Upper lobe of left lung (tissue), 4 donors: ENCODE measurements around the gene FBN2.

Experiments used
- POLR2A ChIP-seq, 4 donors: fragments of 450-650 bp; IDR thresholded peaks; one replicate each; pipeline ENCODE4 v1.5.1; 2016 to 2017; ENCODE audit warnings: antibody characterized with exemption in 4 of 4, mild to moderate bottlenecking in 2 of 4
- POLR2AphosphoS5 ChIP-seq, 2 donors: sonication (generic); formaldehyde crosslinking; IDR thresholded peaks; one replicate each; pipeline ENCODE4 v1.5.1; 2017; ENCODE audit warnings: antibody characterized with exemption in 2 of 2
- TF ChIP-seq, protein P1 (sequence below), 6 experiments: fragments of 450-650 bp in 4 of 6; fragments of 200-600 bp in 2 of 6; sonication (generic) in 2 of 6; IDR thresholded peaks; one replicate each; pipeline ENCODE4 v1.5.1; 2016 to 2019; ENCODE audit warnings: antibody characterized with exemption in 6 of 6

DNA sequence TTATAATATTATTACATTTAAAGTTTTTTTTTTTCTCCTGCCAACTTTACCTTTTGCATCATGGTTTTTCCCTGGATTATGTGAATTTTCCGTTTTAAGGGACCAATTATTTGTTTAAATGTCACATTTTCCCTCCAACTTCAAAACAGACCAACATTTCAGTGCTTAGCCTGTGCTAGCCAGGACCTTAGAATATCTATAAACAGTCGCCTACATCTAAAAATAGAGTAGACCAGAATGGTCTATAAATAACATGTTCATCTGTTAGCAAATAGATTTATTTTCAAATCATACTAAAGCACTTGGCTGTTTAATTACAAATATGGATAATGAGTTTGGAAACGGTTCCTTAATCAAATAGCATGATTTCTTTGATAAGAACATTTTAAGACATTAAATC is 192.0 kb downstream of the FBN2 start:
- TF ChIP-seq, protein P1, sequence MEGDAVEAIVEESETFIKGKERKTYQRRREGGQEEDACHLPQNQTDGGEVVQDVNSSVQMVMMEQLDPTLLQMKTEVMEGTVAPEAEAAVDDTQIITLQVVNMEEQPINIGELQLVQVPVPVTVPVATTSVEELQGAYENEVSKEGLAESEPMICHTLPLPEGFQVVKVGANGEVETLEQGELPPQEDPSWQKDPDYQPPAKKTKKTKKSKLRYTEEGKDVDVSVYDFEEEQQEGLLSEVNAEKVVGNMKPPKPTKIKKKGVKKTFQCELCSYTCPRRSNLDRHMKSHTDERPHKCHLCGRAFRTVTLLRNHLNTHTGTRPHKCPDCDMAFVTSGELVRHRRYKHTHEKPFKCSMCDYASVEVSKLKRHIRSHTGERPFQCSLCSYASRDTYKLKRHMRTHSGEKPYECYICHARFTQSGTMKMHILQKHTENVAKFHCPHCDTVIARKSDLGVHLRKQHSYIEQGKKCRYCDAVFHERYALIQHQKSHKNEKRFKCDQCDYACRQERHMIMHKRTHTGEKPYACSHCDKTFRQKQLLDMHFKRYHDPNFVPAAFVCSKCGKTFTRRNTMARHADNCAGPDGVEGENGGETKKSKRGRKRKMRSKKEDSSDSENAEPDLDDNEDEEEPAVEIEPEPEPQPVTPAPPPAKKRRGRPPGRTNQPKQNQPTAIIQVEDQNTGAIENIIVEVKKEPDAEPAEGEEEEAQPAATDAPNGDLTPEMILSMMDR (IDR thresholded peaks at IDR 0.05): no peak
- no peak for TF ChIP-seq POLR2A (IDR thresholded peaks at IDR 0.05)
- TF ChIP-seq POLR2AphosphoS5 (IDR thresholded peaks at IDR 0.05): no peak
